Adrenal gland (tissue), 5 donors: Measurements from ENCODE around the gene STK17B.

ENCODE experiments used
- POLR2A ChIP-seq, 2 donors: fragments of 450-650 bp; IDR thresholded peaks; one replicate each; pipeline ENCODE4 v1.6.1; 2017; ENCODE audit warnings: antibody characterized with exemption in 2 of 2, mild to moderate bottlenecking in 2 of 2, moderate library complexity in 1 of 2
- TF ChIP-seq, protein P1 (sequence below), 6 experiments: fragments of 450-650 bp in 4 of 6; fragments of 200-600 bp in 2 of 6; sonication (generic) in 1 of 6; IDR thresholded peaks; 1 replicate in 5 of 6; 2 replicates in 1 of 6; pipeline versions ENCODE4 v1.5.1 to v1.8.0; 2016 to 2021; ENCODE audit warnings: antibody characterized with exemption in 6 of 6, mild to moderate bottlenecking in 2 of 6, moderate library complexity in 1 of 6
- donor health status: DM: no; HTN: no; CAD: no.

DNA sequence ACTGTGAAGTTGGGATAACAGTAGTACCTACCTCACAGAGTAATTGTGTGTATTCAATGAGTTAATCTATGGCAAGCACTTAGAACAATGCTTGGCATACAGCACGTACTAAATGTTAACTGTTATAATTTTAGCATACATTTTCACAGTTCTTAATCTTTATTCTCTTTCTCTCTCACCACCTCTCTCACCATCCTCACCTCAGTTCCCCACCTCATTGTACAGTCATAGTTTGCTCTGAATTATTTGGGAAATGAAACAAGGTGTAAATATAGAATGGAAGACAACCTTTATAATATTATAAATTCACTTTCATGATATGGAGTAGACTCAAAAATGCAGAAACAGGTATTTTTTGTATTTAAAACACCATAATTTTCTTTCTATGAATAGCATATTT is 62.8 kb downstream of the STK17B start:
- no peak for TF ChIP-seq POLR2A (IDR thresholded peaks at IDR 0.05)
- TF ChIP-seq, protein P1, sequence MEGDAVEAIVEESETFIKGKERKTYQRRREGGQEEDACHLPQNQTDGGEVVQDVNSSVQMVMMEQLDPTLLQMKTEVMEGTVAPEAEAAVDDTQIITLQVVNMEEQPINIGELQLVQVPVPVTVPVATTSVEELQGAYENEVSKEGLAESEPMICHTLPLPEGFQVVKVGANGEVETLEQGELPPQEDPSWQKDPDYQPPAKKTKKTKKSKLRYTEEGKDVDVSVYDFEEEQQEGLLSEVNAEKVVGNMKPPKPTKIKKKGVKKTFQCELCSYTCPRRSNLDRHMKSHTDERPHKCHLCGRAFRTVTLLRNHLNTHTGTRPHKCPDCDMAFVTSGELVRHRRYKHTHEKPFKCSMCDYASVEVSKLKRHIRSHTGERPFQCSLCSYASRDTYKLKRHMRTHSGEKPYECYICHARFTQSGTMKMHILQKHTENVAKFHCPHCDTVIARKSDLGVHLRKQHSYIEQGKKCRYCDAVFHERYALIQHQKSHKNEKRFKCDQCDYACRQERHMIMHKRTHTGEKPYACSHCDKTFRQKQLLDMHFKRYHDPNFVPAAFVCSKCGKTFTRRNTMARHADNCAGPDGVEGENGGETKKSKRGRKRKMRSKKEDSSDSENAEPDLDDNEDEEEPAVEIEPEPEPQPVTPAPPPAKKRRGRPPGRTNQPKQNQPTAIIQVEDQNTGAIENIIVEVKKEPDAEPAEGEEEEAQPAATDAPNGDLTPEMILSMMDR (IDR thresholded peaks at IDR 0.05), result no peak
